ENCODE data around the gene ARVCF.
A peak's percentile ranks its signal among the peaks of the same experiment; 100 is the strongest.

ARVCF gene

DNA sequence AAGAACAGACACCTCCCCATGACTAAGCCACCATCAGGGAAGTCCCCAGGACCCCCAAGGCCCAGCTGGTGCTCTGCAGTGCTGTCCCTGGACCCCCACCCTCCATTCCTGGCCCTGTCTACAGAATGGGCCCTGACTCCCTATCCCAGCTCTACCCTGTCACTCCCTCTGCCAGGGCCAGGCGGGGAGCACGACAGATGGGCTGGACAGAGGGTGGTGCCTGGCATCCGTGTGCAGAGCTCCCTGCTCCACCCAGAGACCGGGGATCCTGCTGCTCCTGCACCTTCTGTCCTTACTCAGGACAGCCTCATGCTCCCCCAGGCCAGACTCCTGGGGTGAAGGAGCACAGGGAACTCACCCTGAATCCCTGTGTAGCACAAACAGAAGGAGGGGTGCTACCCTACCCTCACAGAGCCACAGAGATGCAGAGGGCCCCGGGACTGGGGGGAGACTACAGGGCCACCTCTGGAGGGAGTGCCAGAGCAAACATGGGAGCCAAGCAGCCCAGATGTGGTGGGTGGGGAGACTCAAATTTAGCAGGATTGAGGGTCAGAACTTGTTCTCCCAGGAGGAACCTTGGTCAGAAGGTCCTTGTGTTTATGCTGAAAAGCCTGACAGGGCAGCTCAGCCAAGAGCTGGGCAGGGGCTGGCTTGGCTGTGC lies 2.0 kb downstream of the ARVCF start:
- no peak for DNase-seq

GRCh38 chr22:20013382-20013871 lies 3.2 kb downstream of the ARVCF start:
- DNase-seq: peak; percentile 32 to 74

- DNase-seq: no peak
These were observed 3.8 kb downstream of the ARVCF start for GRCh38 chr22:20012741-20013331.

GRCh38 chr22:20011993-20012740 lies 4.5 kb downstream of the ARVCF start:
- no peak for DNase-seq

- no peak for DNase-seq
These were observed 5.3 kb downstream of the ARVCF start for GRCh38 chr22:20011123-20011992.

- DNase-seq: no peak
These were observed 6.1 kb downstream of the ARVCF start for GRCh38 chr22:20010307-20011122.

GRCh38 chr22:20009582-20010306 lies 6.9 kb downstream of the ARVCF start:
- DNase-seq: no peak

- no peak for DNase-seq
These were observed 7.6 kb downstream of the ARVCF start for GRCh38 chr22:20009018-20009491.

GRCh38 chr22:20008221-20008995 lies 8.2 kb downstream of the ARVCF start:
- no peak for DNase-seq

GRCh38 chr22:20004464-20004863 lies 12.2 kb downstream of the ARVCF start:
- DNase-seq: no peak

GRCh38 chr22:20003304-20003703 lies 13.3 kb downstream of the ARVCF start:
- DNase-seq: no peak

DNA sequence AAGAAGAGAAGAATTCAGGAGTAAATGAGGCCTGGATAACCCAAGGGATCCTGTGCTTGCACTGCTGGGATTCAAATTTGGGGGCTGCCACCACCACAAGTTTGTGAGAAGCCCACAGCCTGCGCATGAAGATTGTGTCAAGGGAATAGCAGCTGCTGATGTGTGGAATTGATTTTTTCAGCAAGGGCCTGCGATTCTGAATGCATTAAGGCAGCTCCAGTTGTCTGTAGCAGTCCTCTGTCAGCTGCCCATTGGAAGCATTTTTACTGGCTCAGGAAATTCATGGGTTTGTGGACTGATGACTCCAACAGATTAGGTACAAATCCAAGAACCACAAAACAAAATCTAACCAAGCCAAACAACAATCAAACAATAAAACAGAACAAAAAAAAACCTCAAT lies 14.0 kb downstream of the ARVCF start:
- DNase-seq: peak in 1 of 2 experiments; percentile 12

DNA sequence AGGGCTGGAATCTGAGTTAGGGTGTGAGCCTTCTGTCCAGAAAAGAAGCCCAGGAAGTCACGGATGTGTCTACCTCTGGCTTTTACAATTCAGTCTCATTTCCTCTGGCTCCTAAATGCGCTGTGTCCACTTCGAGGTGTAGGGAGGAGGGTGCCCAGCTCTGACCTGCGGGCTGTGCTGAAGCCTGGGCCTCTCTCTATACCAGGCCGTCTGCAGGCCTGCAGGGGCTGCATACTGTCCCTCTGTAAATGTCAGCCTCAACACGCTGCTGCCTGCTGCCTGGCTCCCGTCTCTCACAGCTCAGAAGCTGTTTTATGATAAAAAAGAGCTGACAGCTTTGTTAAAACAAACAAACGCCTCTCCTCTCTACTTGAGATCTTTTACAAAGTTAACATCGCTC lies 14.5 kb downstream of the ARVCF start:
- DNase-seq: no peak

- DNase-seq: no peak
These were observed 15.5 kb downstream of the ARVCF start for GRCh38 chr22:20001082-20001638.

DNA sequence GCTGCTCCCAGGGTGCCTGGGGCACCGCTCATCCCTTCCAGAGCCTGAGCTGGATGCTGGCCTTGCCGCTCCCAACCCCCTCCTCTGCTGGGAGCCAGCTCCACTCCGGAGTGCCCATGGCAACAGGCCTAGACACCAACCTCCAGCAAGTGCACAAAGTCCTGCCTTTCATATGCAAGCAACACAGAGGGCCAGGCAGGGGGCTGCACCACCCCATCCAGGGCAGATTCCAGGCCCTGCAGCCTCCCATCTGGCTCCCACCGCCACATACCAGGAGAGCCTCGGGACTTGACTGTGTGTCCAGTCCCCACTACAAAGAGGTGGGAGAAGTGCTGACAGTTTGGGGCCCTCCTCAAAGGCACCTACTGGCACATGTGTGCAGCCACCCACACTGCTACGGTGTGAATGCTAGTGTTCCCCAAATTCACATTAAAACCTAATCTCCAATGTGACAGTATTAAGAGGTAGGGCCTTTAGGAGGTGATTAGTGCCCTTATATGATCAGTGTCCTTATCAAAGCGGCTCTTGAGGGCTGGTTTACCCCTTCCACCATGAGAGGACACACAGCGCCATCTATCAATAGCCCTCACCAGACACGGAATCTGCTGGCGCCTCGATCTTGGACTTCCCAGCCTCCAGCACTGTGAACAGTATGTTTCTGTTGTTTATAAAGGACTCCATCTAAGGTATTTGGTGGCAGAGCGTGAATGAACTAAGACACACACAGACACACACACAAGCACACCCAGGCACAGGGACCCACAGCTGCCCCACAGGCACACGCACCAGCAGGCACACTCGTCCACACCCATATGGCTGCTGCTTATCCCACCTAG lies 16.2 kb downstream of the ARVCF start:
- no peak for DNase-seq

GRCh38 chr22:19998991-19999820 lies 17.4 kb downstream of the ARVCF start:
- no peak for DNase-seq

DNA sequence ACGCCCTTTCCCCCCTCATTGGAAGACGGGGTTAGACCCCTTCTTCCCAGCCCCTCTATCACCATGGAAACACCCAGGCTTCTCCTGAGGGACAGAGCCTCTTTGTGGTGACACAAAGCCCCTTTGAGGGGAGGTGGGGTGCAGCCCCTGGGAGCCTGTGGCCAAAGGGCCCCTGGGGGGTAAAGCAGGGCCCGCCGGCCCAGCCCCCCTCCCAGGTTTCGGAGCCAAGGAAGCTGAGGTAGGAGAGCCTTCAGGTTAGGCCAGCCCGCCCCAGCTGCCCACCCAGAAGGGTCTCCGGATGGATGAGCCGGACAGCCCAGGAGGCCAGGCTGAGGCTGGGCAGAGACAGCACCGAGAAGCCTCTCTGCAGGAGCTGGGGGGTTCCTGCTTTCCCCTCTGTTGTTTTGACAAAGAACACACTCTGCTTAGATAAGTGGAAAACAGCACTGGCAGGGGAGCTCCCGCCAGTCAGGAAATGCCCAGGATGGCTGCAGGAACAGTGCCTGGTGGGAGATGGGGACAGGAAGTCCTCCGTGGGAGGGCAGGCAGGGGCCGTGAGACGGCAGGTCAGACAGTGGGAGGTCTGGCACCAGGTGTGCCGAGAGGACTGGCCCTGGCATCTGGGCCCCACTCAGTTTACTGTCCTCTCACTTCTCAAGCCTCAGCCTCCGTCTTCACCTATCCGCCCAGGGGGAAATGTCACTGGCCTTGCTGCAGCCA lies 18.2 kb downstream of the ARVCF start:
- no peak for DNase-seq

Data from SHP77 (cell line).